MG63 (cell line): Measurements from ENCODE around the gene TFEC. TPM values are rescaled to one million over a fixed set of nuclear protein-coding genes. Genes with fewer than 3 reads are reported as not detected.

Source experiments
- DNase-seq: peaks from one replicate; pipeline ENCODE4 v3.0.0-alpha.2; 2020
- H3K27me3 ChIP-seq: fragments of 250-450 bp; sonication (Bioruptor Pico); 2 replicates; pipeline ENCODE4 v1.5.1; 2020; ENCODE audit warnings: mild to moderate bottlenecking, moderate library complexity
- H3K36me3 ChIP-seq: fragments of 250-450 bp; sonication (Bioruptor Pico); 2 replicates; pipeline ENCODE4 v1.5.1; 2020; ENCODE audit warnings: mild to moderate bottlenecking, moderate library complexity
- H3K4me3 ChIP-seq: fragments of 250-450 bp; sonication (Bioruptor Pico); 2 replicates; pipeline ENCODE4 v1.5.1; 2020; ENCODE audit warnings: mild to moderate bottlenecking, moderate library complexity
- H3K9me3 ChIP-seq: fragments of 250-450 bp; sonication (Bioruptor Pico); 2 replicates; pipeline ENCODE4 v1.5.1; 2020; ENCODE audit warnings: mild to moderate bottlenecking, moderate library complexity
- total RNA-seq: library from RNA; depleted of rRNA; stranded (reverse); fragments of >200 nt; shearing (Covaris generic); gene quantifications from 2 replicates; pipeline ENCODE4 v1.2.3, GENCODE V29; 2014; ENCODE audit warnings: low replicate concordance; rRNA removed

Gene TFEC
- total RNA-seq, 1 experiment from 2014 or later: not detected

GRCh38 chr7:115888981-115889668, 141.4 kb downstream of the TFEC start:
- H3K27me3 ChIP-seq: no peaks in the 10 kb centered on the region
- no peaks in the 10 kb centered on the region for H3K9me3 ChIP-seq
- H3K4me3 ChIP-seq: no peak overlapping the region
- DNase-seq: no peak
- H3K36me3 ChIP-seq: no peaks in the 10 kb centered on the region

- no peak for DNase-seq
- no peaks in the 10 kb centered on the region for H3K36me3 ChIP-seq
These were observed 145.0 kb downstream of the TFEC start for GRCh38 chr7:115885550-115885949.

More at GRCh38 chr7:115885550-115885949, 145.0 kb downstream of the TFEC start:
- no peaks in the 10 kb centered on the region for H3K27me3 ChIP-seq
- H3K4me3 ChIP-seq: no peak overlapping the region
- H3K9me3 ChIP-seq: no peaks in the 10 kb centered on the region

Other genes with a start within 250 kb of the TFEC start
- 39.1 and 97.0 TPM in 2 replicates for gene TES, start 179.8 kb upstream of the TFEC start, total RNA-seq